ENCODE measurements around the gene LPCAT1. TPM values are rescaled to one million over a fixed set of nuclear protein-coding genes. Genes with fewer than 3 reads are reported as not detected.
"Not testable (repeated sequence)": the region's sequence is repeated elsewhere in the genome, so short reads cannot be mapped to it uniquely, and the experiment has no call there.

LPCAT1 gene
- total RNA-seq, 1 donor from 2014 or later: 269 TPM

GRCh38 chr5:1542781-1543180 lies 19.0 kb upstream of the LPCAT1 start:
- TF ChIP-seq, protein P1, sequence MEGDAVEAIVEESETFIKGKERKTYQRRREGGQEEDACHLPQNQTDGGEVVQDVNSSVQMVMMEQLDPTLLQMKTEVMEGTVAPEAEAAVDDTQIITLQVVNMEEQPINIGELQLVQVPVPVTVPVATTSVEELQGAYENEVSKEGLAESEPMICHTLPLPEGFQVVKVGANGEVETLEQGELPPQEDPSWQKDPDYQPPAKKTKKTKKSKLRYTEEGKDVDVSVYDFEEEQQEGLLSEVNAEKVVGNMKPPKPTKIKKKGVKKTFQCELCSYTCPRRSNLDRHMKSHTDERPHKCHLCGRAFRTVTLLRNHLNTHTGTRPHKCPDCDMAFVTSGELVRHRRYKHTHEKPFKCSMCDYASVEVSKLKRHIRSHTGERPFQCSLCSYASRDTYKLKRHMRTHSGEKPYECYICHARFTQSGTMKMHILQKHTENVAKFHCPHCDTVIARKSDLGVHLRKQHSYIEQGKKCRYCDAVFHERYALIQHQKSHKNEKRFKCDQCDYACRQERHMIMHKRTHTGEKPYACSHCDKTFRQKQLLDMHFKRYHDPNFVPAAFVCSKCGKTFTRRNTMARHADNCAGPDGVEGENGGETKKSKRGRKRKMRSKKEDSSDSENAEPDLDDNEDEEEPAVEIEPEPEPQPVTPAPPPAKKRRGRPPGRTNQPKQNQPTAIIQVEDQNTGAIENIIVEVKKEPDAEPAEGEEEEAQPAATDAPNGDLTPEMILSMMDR (IDR thresholded peaks at IDR 0.05): no peak
- DNase-seq (peak; percentile 1), ATAC-seq (ENCODE audit: low read depth) (no peak)
- intact Hi-C loops (cut with micrococcal nuclease): no loop called here
- POLR2A ChIA-PET: interaction anchor here (1.0 kb wide), 1 partner anchor 51 kb away, joined by 3 read pairs; no protein-coding TSS in a partner anchor
- Mint-ChIP-seq H3K4me1 (peaks cover 13% of the 10 kb centered on the region), H3K9me3 (no peaks in the 10 kb centered on the region), H3K27ac (no peak overlapping the region), H3K4me3 (no peak overlapping the region), H3K27me3 (no peaks in the 10 kb centered on the region), H3K36me3 (ENCODE audit: low read depth) (no peaks in the 10 kb centered on the region)
- CTCF ChIA-PET: interaction anchor here (1.7 kb wide), 1 partner anchor 162 kb away, joined by 5 read pairs; no protein-coding TSS in a partner anchor

- H3K4me3 Mint-ChIP-seq: no peak overlapping the region
These were observed 18.1 kb upstream of the LPCAT1 start for GRCh38 chr5:1541702-1542400.

DNA sequence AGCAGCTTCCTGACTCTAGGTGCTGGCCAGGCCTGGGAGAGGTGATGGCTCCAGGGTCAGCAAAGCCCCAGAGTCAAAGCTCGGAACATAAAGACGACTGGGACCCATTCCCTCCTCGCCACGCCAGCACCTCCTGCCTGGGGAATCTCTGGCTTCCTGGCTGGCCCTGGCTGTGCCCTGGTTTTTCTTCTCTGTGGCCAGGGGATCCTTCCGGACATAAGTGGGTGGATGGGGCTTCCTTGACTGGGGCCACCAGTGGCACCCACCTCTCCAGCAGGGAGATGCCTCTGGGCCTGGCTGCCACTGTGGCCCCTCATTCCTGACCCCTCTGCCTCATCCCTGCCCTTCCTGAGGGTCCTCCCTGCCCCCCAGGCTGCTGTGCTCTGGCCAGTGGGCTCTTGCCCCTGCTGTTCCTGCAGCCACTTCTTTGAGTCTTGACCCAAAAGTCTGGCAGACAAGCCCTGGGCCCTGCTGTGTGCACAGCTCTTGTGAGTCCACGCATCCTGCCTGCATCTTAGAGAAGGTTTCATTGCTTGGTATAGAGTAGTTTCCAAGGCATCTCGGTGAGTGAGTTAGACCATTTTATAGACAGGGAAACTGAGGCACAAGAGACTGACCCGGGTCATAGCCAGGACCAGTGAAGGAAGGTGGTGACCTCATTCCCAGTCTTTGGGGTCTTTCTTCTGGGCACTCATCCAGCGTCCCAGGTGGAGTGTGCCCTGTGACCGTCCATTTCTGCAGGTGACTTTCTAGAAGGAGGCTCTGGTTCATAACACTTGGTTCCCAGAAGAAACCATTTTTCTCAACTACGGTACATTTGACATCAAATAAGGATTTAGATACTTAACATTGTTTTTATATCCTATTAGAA lies 17.3 kb upstream of the LPCAT1 start:
- H3K27ac Mint-ChIP-seq: no peak overlapping the region
- TF ChIP-seq, protein P1 (IDR thresholded peaks at IDR 0.05): no peak
- H3K4me3 Mint-ChIP-seq: no peak overlapping the region
- H3K9me3 Mint-ChIP-seq: no peaks in the 10 kb centered on the region
- intact Hi-C loops (cut with micrococcal nuclease): loop anchor here (1.0 kb wide), 2 partner anchors 62 to 161 kb away; no protein-coding TSS in a partner anchor
- no peaks in the 10 kb centered on the region for H3K36me3 Mint-ChIP-seq (ENCODE audit: low read depth)
- peaks cover 28% of the 10 kb centered on the region for H3K4me1 Mint-ChIP-seq
- no peak for ATAC-seq (ENCODE audit: low read depth)
- CTCF ChIA-PET: interaction anchor here (1.5 kb wide), 1 partner anchor 61 kb away, joined by 3 read pairs; no protein-coding TSS in a partner anchor
- POLR2A ChIA-PET: no interaction called here
- no peaks in the 10 kb centered on the region for H3K27me3 Mint-ChIP-seq
- DNase-seq: peak; percentile 12

More at GRCh38 chr5:1541702-1542400, 18.1 kb upstream of the LPCAT1 start:
- H3K4me1 Mint-ChIP-seq: peaks cover 20% of the 10 kb centered on the region
- no peaks in the 10 kb centered on the region for H3K36me3 Mint-ChIP-seq (ENCODE audit: low read depth)
- no peaks in the 10 kb centered on the region for H3K27me3 Mint-ChIP-seq
- intact Hi-C loops (cut with micrococcal nuclease): no loop called here
- ATAC-seq (ENCODE audit: low read depth) (no peak), DNase-seq (no peak)
- H3K9me3 Mint-ChIP-seq: no peaks in the 10 kb centered on the region
- no peak overlapping the region for H3K27ac Mint-ChIP-seq
- ChIA-PET POLR2A (interaction anchor here (0.8 to 1.0 kb wide), 2 partner anchors 10 to 50 kb away, joined by 3 read pairs; no protein-coding TSS in a partner anchor), CTCF (interaction anchor here (1.5 to 1.7 kb wide), 2 partner anchors 62 to 162 kb away, joined by 3 to 5 read pairs; no protein-coding TSS in a partner anchor)
- TF ChIP-seq, protein P1 (IDR thresholded peaks at IDR 0.05): no peak

- H3K9me3 Mint-ChIP-seq: no peaks in the 10 kb centered on the region
- no peak overlapping the region for H3K4me3 Mint-ChIP-seq
- TF ChIP-seq, protein P1 (IDR thresholded peaks at IDR 0.05): no peak
- ChIA-PET CTCF (interaction anchor here (1.5 kb wide), 1 partner anchor 60 kb away, joined by 3 read pairs; no protein-coding TSS in a partner anchor), POLR2A (no interaction called here)
- no peaks in the 10 kb centered on the region for H3K27me3 Mint-ChIP-seq
- H3K36me3 Mint-ChIP-seq (ENCODE audit: low read depth): no peaks in the 10 kb centered on the region
- DNase-seq (peak; percentile 14), ATAC-seq (ENCODE audit: low read depth) (no peak)
- intact Hi-C loops (cut with micrococcal nuclease): loop anchor here (1.0 kb wide), 2 partner anchors 61 to 160 kb away; no protein-coding TSS in a partner anchor
- H3K4me1 Mint-ChIP-seq: peaks cover 32% of the 10 kb centered on the region
- peak overlapping the region; percentile 31 for H3K27ac Mint-ChIP-seq
These were observed 16.4 kb upstream of the LPCAT1 start for GRCh38 chr5:1540166-1540565.

GRCh38 chr5:1539393-1540161 lies 15.8 kb upstream of the LPCAT1 start:
- POLR2A ChIA-PET; H3K4me3 Mint-ChIP-seq; H3K27me3 Mint-ChIP-seq; ATAC-seq (ENCODE audit: low read depth); CTCF ChIA-PET; H3K36me3 Mint-ChIP-seq (ENCODE audit: low read depth); H3K9me3 Mint-ChIP-seq: not testable (repeated sequence)
- Mint-ChIP-seq H3K27ac (peak overlapping the region; percentile 75), H3K4me1 (peaks cover 36% of the 10 kb centered on the region)
- peak; percentile 9 for DNase-seq
- intact Hi-C loops (cut with micrococcal nuclease): loop anchor here (1.0 to 5.0 kb wide), 3 partner anchors 60 to 159 kb away; no protein-coding TSS in a partner anchor
